Lung (tissue), 12 donors: ENCODE measurements around the gene NFS1. TPM values are rescaled to one million over a fixed set of nuclear protein-coding genes. Genes with fewer than 3 reads are reported as not detected.
"Not testable (repeated sequence)": the region's sequence is repeated elsewhere in the genome, so short reads cannot be mapped to it uniquely, and the experiment has no call there.

ENCODE experiments used
- ATAC-seq: fragments of 200-7000 bp; cut with Tn5 transposase; one replicate; pipeline ENCODE4 v1.9.1; 2020; ENCODE audit warnings: moderate number of reproducible peaks; ENCODE audit not compliant: insufficient read depth, low FRiP score
- DNase-seq, 3 donors: peaks; one replicate each; pipeline ENCODE4 v3.0.0-alpha.2; 2013 to 2017
- H3K27ac ChIP-seq, 2 donors: one replicate each; pipeline ENCODE4 v1.5.1; 2013; ENCODE audit warnings: mild to moderate bottlenecking in 2 of 2, moderate library complexity in 2 of 2, control low read depth in 1 of 2, inconsistent platforms in 1 of 2, low read depth in 1 of 2, low read length in 1 of 2
- H3K27me3 ChIP-seq, 3 donors: one replicate each; pipeline ENCODE4 v1.5.1; 2013; ENCODE audit warnings: low read length in 2 of 3; ENCODE audit not compliant: control insufficient read depth in 3 of 3, insufficient read depth in 3 of 3
- H3K36me3 ChIP-seq, 4 donors: one replicate each; pipeline ENCODE4 v1.5.1; 2013; ENCODE audit warnings: low read length in 4 of 4, mild to moderate bottlenecking in 1 of 4, moderate library complexity in 1 of 4; ENCODE audit not compliant: control insufficient read depth in 4 of 4, insufficient read depth in 4 of 4
- H3K4me1 ChIP-seq, 5 donors: one replicate each; pipeline ENCODE4 v1.5.1; 2013; ENCODE audit warnings: low read length in 5 of 5, mild to moderate bottlenecking in 2 of 5, moderate library complexity in 1 of 5; ENCODE audit not compliant: control insufficient read depth in 5 of 5, insufficient read depth in 5 of 5
- H3K4me3 ChIP-seq: one replicate; pipeline ENCODE4 v1.5.1; 2013; ENCODE audit warnings: mild to moderate bottlenecking, control low read depth, moderate library complexity
- H3K9ac ChIP-seq, 2 donors: one replicate each; pipeline ENCODE4 v1.5.1; 2013; ENCODE audit warnings: low read length in 2 of 2, control low read depth in 1 of 2; ENCODE audit not compliant: insufficient read depth in 1 of 2
- H3K9me3 ChIP-seq, 4 donors: one replicate each; pipeline ENCODE4 v1.5.1; 2013; ENCODE audit warnings: low read length in 3 of 4, mild to moderate bottlenecking in 1 of 4, moderate library complexity in 1 of 4; ENCODE audit not compliant: control insufficient read depth in 4 of 4, insufficient read depth in 3 of 4
- CTCF ChIP-seq: IDR thresholded peaks from 2 replicates; pipeline ENCODE4 v1.5.1; 2012; ENCODE audit warnings: mild to moderate bottlenecking; ENCODE audit errors: control extremely low read depth, extremely low read depth
- WGBS, 2 donors: extraction: QIAGEN DNeasy Blood & Tissue Kit; methylation state at CpG; one replicate each; pipeline ENCODE4 v1.1.7; 2013; 5-methylcytosine and 5-hydroxymethylcytosine counted together
- polyA plus RNA-seq, 2 donors: library from polyadenylated mRNA; stranded (reverse); fragments of 200-250 nt; gene quantifications; one replicate each; pipeline ENCODE4 v1.2.1, GENCODE V29; 2013
- total RNA-seq, 2 donors: library from RNA; depleted of rRNA in 1 of 2; stranded (reverse); fragments of >200 nt in 1 of 2; gene quantifications; one replicate each; pipeline ENCODE4 v1.2.1, GENCODE V29; 2014 to 2021
- donor health status: control.
- donor health status: control.
- donor health status: Bipolar disorder and iron deficiency.
- donor health status: healthy.
- donor health status: DM: yes; HTN: yes; CAD: no.

NFS1 gene
- total and polyA plus RNA-seq, 4 donors, result 18.8 to 33.9 (median 23.7) TPM

GRCh38 chr20:35710039-35710438, 10.9 kb upstream of the NFS1 start:
- no peak for DNase-seq
- Histone ChIP-seq H3K9ac (no peak overlapping the region), H3K27ac (no peak overlapping the region), H3K4me3 (no peak overlapping the region), H3K9me3 (peaks cover 0 to 1% (median 0%) of the 10 kb centered on the region in 4 donors), H3K27me3 (no peaks in the 10 kb centered on the region), H3K4me1 (peaks cover 0 to 4% (median 0%) of the 10 kb centered on the region in 5 donors), H3K36me3 (peaks cover 24 to 74% (median 41%) of the 10 kb centered on the region in 4 donors)
- no peak for ATAC-seq
- no peak for TF ChIP-seq CTCF

GRCh38 chr20:35709259-35709658, 10.1 kb upstream of the NFS1 start:
- 86 to 91% methylated on average over 1 of the region's 1 CpG for WGBS, 2 donors
- no peak overlapping the region for H3K9ac ChIP-seq
- no peak for TF ChIP-seq CTCF
- H3K27me3 ChIP-seq, result no peaks in the 10 kb centered on the region
- no peak for DNase-seq
- no peak for ATAC-seq
- peaks cover 0 to 4% (median 0%) of the 10 kb centered on the region in 5 donors for H3K4me1 ChIP-seq
- peaks cover 0 to 1% (median 0%) of the 10 kb centered on the region in 4 donors for H3K9me3 ChIP-seq
- H3K4me3 ChIP-seq, result no peak overlapping the region
- peaks cover 27 to 75% (median 44%) of the 10 kb centered on the region in 4 donors for H3K36me3 ChIP-seq
- no peak overlapping the region for H3K27ac ChIP-seq

GRCh38 chr20:35708502-35708901, 9.3 kb upstream of the NFS1 start:
- H3K9me3 ChIP-seq, result no peaks in the 10 kb centered on the region
- no peaks in the 10 kb centered on the region for H3K27me3 ChIP-seq
- H3K9ac ChIP-seq, result no peak overlapping the region
- WGBS, 2 donors, result 52 to 68% methylated on average over 1 of the region's 1 CpG
- H3K4me3 ChIP-seq, result no peak overlapping the region
- ATAC-seq, result no peak
- no peak overlapping the region for H3K27ac ChIP-seq
- peaks cover 0 to 4% (median 0%) of the 10 kb centered on the region in 5 donors for H3K4me1 ChIP-seq
- DNase-seq, result no peak
- peaks cover 24 to 75% (median 43%) of the 10 kb centered on the region in 4 donors for H3K36me3 ChIP-seq
- TF ChIP-seq CTCF, result no peak

- H3K4me1 ChIP-seq, DNase-seq, H3K27ac ChIP-seq, H3K9ac ChIP-seq, ATAC-seq, H3K9me3 ChIP-seq, H3K27me3 ChIP-seq, H3K4me3 ChIP-seq: not testable (repeated sequence)
- 94 to 97% methylated on average over 16 to 17 of the region's 17 CpGs for WGBS, 2 donors
- H3K36me3 ChIP-seq, result peaks cover 18 to 69% (median 35%) of the 10 kb centered on the region in 4 donors
Measured at GRCh38 chr20:35706591-35707529, 7.7 kb upstream of the NFS1 start.

GRCh38 chr20:35705894-35706293, 6.7 kb upstream of the NFS1 start:
- 89 to 91% methylated on average over 11 of the region's 11 CpGs for WGBS, 2 donors
- not testable (repeated sequence) for H3K27ac ChIP-seq, H3K9me3 ChIP-seq, H3K4me3 ChIP-seq, ATAC-seq, DNase-seq, H3K27me3 ChIP-seq, H3K4me1 ChIP-seq, H3K9ac ChIP-seq
- peaks cover 16 to 65% (median 34%) of the 10 kb centered on the region in 4 donors for H3K36me3 ChIP-seq
